GM12865 (cell line): ENCODE results near the gene SLC12A6.

Experiments used
- DNase-seq: peaks from one replicate; pipeline ENCODE4 v3.0.0; 2010; ENCODE audit warnings: low read depth
- H3K4me3 ChIP-seq: 2 replicates; pipeline ENCODE4 v1.5.1; 2011; ENCODE audit warnings: mild to moderate bottlenecking, low read depth, low read length, control low read depth
- CTCF ChIP-seq: IDR thresholded peaks from 2 replicates; pipeline ENCODE4 v1.5.1; 2011; ENCODE audit warnings: low read length, control low read depth, low read depth, inconsistent platforms; ENCODE audit not compliant: insufficient read depth; ENCODE audit errors: missing control alignments

The SLC12A6 gene

GRCh38 chr15:34282384-34282783 is 55.2 kb downstream of the SLC12A6 start:
- no peak for DNase-seq
- no peak for TF ChIP-seq CTCF
- no peak overlapping the region for H3K4me3 ChIP-seq

- TF ChIP-seq CTCF = no peak
- no peak overlapping the region for H3K4me3 ChIP-seq
These were observed 57.4 kb downstream of the SLC12A6 start for GRCh38 chr15:34280193-34280592.

DNA sequence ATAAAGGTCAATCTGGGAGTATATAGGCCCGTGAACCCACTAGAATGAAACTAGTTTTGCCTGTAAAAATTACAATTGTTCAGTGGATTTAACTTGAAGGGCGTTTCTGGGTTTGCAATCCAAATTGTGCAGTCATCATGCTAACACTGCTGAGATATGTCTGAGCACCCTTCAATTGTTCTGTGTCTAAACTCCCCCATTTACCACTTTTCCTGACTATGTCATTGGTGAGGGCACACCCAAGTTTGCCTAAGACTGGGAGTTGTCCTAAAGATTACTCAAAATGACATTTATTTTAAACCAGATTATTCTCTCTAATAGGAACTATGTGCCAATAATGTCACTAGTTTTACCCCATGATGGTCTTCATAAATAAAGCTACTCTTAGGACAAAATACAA is 58.2 kb downstream of the SLC12A6 start:
- DNase-seq = no peak
- no peak overlapping the region for H3K4me3 ChIP-seq
- TF ChIP-seq CTCF = no peak

More at GRCh38 chr15:34280193-34280592, 57.4 kb downstream of the SLC12A6 start:
- no peak for DNase-seq

DNA sequence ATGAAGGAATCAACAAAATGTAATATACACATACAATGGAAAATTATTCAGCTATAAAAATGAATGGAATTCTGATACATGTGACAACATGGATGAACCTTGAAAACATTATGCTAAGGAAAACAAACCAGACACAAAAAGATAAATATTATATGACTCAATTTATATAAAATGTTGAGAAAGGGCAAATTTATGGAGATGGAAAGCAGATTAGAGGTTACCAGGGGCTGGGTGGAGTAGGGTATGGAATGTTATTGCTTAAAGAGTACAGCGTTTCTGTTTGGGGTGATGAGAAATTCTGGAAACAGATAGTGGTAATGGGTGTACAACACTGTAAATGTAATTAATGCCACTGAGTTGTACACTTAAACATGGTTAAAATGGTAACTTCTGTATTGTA is 61.9 kb downstream of the SLC12A6 start:
- TF ChIP-seq CTCF = no peak
- H3K4me3 ChIP-seq = no peak overlapping the region
- no peak for DNase-seq

DNA sequence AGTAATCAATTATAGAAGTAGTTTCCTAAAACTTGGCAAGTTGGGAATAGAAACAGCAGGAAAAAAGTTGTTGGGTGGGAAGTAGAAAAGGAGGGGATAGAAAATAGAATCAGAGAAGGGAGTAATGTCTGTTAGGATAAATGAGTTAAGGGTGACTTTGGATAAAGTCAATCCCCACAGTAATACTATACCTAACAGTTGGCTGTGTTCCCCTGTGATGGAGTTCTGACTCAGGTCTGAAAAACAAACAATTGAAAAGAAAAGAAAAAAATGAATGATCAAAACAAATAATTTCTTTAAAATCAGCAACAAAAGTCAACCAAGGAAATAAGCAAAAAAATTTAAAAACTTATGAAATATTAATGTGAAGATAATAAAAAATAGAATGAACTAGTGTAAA is 62.4 kb downstream of the SLC12A6 start:
- no peak for TF ChIP-seq CTCF
- DNase-seq = no peak
- no peak overlapping the region for H3K4me3 ChIP-seq

DNA sequence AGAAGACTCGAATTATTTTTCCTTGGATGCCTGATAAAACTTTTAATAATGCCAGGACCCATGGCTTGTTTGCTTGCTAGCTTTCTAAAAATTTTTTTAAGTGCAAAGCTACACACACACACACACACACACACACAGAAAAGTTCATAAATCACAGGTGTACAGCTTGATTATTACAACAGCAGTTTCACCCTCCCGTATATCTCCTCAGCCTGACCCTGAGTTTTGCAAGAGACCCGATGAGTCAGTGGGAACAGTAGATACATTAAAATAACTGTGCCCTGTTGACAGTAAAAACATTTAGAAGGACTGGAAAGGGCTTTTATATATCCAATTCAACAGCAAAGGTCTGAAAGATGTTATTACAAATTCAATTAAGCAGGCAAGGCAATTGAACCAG is 66.1 kb downstream of the SLC12A6 start:
- TF ChIP-seq CTCF = no peak
- no peak overlapping the region for H3K4me3 ChIP-seq
- no peak for DNase-seq

DNA sequence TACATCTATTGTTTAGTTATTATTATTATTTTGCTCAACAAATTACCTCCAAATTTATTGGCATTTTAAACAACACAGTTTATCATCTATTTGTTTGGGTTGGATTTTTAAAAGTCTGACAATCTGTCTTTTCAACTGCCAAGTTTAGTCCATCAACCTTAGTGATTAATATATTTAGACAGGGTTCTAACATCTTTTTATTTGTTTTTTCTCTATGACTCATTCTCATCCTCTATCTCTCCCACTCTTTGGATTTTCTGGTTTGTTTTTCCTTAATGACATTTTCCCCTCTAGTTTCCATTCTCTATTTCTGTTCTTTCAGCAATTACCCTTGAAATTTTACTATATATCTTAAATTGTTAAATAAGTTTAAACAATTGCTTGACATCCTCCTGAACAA is 70.8 kb downstream of the SLC12A6 start:
- H3K4me3 ChIP-seq = no peak overlapping the region
- DNase-seq = no peak
- no peak for TF ChIP-seq CTCF
